NCI-H2196 (cell line): ENCODE data around the gene FARP1.
A peak's percentile ranks its signal among the peaks of the same experiment; 100 is the strongest.

ENCODE experiments used
- DNase-seq: peaks from one replicate; lab custom pipeline; 2025; ENCODE audit not compliant: unreplicated experiment; lab: John Stamatoyannopoulos, UW

The FARP1 gene

GRCh38 chr13:98439896-98440295, 297.0 kb downstream of the FARP1 start:
- DNase-seq, result no peak

- DNase-seq, result no peak
Measured at GRCh38 chr13:98440390-98441055, 297.6 kb downstream of the FARP1 start.

DNA sequence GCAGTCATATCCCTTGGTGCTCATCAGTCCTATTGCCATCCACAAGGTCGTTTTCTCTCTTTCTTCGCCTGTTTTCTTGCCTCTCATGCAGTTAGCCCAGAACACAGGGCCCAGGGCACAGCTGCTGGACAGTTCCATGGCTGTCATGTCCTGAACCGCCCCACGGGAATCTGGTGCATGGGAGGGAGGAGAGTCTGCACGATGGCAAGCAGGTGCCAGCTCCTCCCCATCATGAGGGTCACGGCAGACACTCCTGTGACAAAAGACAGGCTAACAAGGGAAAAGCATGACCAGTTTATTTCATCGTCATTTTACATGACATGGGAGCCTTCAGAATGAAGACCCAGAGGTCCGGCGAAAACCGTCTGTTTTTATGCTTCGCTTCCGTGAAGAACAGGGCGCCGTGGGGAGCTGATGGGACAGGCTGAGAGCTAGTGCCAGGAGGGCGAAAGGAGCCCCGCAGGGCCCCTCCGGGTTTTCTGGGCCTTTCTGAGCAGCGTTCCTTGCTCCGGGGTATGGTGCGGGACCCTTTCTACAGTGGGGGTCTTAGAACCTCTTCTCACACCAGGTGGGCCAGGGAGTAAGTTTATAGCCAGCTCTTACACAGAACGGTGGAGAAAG, 298.3 kb downstream of the FARP1 start:
- DNase-seq, result no peak

DNA sequence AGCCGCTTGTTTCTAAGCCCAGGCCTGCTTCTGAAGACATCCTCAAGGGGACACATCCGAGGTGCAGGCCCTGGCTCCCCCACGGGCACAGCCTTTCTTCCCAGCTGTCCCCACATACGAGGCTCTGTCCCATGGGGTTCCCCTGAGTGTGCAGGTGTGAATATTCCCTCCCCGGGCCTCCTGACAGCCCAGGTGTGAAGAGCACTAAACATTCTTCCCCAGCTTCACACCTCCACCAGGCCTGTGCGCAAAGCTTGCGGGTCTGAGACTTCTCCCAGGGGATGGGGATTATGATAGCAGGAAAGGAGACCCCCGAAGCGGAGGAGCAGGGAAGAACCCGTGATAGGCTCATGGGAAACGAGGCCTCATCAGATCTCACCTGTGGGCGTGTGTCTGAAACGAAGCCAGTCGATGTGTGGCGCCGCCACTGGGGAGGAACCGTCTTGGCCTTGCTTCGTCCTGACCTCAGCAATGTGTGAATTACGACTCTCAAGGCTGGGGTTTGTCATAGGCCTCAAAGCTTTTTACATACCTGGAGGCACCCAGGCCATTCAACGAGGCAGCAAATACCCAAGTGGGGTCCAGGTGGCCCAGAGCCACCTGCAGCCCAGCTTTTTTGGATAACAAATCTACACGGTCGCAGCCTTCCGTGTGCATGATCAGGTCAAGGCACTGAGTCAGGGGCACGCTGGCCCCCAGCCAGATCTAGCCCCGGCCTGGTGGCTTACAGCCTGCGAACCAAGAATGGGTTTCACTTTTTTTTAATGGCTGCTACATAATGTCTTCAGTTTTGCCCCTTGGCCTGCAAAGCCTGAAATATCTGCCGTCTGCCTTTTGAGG, 299.7 kb downstream of the FARP1 start:
- DNase-seq, result no peak

- no peak for DNase-seq
Measured at GRCh38 chr13:98443329-98443728, 300.4 kb downstream of the FARP1 start.

- DNase-seq, result no peak
Measured at GRCh38 chr13:98443800-98444325, 301.0 kb downstream of the FARP1 start.

- DNase-seq, result no peak
Measured at GRCh38 chr13:98444381-98444780, 301.5 kb downstream of the FARP1 start.

DNA sequence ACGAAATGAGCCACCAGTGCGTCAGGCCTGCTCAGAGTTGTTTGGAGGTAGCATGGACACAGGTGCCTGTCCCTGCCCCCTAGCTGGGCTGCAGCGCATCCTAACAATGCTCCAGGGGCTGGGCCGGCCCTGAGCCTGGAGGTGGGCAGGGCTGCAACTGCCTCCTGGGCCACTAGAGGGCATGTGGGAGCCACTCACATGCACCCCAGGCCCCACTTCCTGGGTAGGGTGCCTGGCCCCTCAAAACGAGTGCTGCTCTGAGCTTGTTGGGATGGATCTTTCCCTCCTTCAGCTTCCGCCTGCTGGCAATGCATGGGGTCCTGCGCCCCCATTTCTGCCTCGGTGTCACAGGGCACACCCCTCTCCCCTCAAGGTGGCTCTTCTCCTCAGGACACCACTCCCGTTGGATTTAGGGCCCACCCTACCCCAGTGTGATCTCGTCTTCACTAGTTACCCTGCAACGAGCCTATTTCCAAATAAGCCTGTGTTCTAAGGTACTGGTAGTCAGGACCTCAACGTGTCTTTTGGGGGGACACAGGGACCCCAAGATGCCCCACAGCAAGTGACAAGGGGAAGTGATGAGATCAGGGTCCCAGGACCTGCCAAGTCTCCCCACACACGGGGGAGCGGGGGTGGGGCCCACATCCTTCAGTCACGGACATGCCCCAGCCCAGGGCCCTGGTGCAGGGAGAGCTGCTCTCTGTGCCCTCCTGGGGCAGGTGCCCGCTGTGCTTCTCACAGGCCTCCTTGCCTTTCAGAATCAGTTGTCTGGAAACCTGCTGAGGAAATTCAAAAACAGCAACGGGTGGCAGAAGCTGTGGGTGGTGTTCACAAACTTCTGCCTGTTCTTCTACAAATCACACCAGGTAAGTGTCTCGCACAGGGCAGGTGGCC, 302.7 kb downstream of the FARP1 start:
- DNase-seq, result peak; percentile 39

DNA sequence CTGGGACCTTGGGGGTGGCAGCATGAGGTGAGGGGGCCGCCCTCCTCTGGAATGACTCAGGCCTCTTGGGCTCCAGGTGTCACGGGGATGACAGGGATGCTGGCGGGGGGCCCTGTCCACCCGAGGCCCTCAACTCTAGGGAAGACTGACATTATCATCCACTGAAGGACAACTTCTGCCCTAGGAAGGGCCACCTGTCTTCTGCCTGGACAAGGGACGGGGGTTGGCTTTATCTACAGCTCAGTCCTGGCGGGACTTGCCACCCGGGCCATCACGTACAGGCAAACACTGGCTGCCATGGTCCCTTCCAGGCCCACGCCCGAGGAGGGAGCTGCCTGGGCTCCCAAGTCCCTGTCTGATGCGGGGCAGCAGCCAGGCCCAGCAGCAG, 303.3 kb downstream of the FARP1 start:
- no peak for DNase-seq

GRCh38 chr13:98447130-98447529, 304.2 kb downstream of the FARP1 start:
- DNase-seq, result no peak

DNA sequence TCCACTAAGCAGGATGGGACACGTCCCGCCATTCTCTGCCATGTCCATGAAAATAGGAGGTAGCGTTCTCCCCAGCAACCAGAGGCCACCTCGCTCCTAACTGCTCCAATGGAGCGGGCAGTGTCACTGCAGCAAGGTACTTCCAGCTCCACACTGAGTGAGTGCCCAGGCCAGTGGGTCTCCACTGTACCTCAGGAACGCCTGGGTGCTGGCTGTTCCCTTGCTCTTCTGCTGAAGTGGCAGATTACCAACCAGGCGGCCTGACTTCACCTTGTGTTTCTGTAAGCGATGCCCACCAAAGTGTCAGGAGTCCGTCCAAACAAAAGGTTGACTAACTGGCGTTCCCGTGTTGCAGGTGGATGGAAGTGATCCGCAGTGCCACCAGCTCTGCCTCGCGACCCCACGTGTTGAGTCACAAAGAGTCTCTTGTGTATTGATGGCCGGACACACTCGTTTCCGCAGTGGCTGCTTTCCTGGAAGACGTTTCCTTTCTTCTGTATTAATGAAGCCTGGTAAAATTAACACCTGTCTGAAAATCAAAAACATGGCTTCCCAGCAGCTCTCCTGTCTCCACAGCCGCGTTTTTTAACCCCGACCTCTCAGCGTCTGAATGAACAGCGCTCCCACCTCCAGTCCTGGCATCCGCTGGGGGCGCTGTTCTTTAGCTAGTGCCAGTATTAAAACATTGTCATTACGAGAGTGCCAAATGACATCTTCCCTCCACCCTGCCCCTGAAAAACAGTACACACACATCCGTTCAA, 305.2 kb downstream of the FARP1 start:
- DNase-seq, result no peak

DNA sequence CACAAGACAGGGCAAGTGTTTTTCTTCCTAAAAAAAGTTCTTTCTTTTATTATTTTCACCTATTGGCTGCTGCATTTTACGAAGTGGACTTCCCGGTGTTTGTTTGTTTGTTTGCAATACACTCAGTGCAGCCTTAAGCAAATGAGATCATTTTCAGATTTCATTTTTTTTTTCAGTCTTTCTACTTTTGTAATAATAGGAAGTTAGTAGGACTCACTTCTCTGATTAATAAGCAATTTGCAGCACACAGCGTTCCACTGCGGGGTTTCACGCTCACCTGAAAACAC, 305.7 kb downstream of the FARP1 start:
- DNase-seq, result no peak

GRCh38 chr13:98449273-98449672, 306.4 kb downstream of the FARP1 start:
- DNase-seq, result no peak

DNA sequence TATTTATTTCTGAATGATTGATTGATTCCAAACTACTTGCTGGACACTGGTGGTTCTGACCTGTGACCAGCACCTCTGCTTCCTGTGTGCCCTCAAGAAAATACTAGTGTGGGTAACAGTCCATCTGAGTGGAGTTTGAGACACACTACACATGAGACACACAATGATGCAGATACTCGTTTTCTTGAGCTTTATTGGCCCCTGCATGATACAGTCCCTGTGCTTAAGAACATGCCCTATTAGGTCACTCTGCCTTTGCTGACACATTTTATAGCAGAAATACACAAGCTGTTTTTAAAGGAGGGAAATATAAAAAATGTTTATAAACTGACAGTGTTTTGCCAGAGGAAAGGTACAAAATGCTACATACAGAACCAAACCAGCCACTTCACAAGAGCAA, 307.1 kb downstream of the FARP1 start:
- DNase-seq, result no peak

DNA sequence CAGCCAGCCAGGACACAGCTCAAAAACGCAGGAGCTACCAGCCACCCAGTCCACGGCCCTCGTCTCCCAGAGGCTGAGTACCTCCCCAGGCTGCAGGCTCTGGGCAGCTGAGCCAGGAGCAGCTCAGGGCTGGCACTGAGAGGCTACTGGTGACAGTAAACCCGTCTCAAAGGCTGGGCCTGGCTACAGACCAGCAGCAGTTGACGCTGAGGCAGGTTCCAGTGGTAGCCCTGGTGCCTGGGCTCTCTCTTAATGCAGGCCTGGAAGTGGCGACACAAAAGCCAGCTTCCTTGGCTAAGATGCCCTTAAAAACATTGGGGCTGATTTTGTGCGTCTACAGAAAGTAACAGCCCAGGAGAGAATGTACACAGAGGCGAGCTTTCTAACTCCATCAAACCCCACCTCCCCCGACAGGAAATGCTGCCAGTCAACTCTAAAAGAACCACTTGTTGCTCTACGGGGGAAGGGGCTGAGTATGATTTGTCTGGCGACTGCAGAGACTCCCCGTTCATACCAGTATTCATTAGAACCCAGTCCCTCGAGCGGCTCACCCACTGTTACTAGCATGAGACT, 307.7 kb downstream of the FARP1 start:
- DNase-seq, result no peak

GRCh38 chr13:98451676-98452470, 309.0 kb downstream of the FARP1 start:
- DNase-seq, result no peak

- DNase-seq, result no peak
Measured at GRCh38 chr13:98452851-98453843, 310.3 kb downstream of the FARP1 start.

DNA sequence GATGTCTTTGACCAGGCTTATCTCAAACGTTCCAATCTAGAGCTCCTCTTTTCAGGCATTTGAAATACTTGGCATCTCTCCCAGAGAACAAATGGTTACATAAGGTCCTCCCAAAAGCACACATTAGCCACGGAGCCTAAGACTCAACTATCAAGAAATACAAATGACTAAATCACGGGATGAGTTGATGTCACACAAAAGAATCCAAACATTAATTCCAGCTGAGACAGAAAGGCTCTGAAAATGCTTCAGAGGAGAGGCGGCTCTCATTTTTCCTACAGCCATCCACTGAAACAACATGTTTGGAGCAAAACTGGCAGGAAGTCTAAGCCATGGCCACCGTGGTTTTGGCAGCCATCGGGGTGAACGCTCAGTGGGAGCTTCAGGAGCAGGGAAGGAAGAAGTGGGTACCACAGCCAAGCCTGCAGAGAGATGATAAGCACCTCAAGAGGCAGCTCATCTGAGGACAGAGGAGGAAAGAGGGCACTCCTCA, 311.5 kb downstream of the FARP1 start:
- DNase-seq, result peak; percentile 42
